LoVo (cell line): ENCODE results near the gene DBNDD2.

Experiments used
- DNase-seq: peaks from one replicate; pipeline ENCODE4 v3.0.0-alpha.2; 2016; ENCODE audit warnings: low spot score

DBNDD2 gene, protein sequence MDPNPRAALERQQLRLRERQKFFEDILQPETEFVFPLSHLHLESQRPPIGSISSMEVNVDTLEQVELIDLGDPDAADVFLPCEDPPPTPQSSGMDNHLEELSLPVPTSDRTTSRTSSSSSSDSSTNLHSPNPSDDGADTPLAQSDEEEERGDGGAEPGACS

GRCh38 chr20:45407783-45408645, at the start of gene DBNDD2:
TSS of gene DBNDD2 (plus strand) at chr20:45408289. CDS start at chr20:45408468, 179 bp downstream.
- DNase-seq, result no peak

GRCh38 chr20:45359069-45359405, 49.1 kb upstream of the DBNDD2 start:
- no peak for DNase-seq

DNA sequence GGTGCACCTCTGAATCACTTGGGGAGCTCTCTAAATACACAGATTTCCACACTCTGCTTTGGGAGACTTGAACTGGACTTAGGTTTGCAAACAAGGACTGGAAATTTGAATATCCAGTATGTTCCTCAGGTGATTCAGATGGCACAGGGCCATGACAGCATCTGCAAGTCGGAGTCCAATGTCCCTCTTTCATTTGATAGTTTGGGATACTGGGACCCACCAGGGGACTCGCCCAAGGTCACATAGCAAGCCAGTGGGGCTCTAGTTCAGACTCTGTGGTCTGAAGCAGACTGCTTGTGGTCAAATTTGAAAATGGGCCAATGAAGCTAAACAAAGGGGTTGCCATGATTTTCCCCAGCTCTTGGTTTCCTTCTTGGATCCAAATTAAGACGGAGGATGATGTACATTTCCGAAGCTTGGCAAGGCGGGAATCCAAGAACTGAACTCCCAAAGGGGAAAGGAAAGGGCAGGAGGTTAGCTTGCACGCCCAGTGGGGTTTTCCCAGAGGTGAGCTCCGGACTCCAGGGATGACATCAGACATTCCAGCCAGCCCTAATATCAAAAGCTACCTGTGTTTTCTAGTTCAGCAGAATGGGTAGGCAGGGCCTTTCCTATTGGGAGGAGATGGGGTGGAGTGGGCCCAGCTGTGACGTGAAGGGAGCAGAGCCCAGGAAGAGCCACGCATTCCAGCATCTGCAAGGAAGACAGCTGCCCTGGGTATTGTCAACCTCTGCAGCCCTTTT, 48.5 kb upstream of the DBNDD2 start:
- DNase-seq, result no peak

GRCh38 chr20:45361793-45362192, 46.3 kb upstream of the DBNDD2 start:
- DNase-seq, result no peak

GRCh38 chr20:45362804-45363610, 45.1 kb upstream of the DBNDD2 start, which contains the start of gene SYS1:
TSS of gene SYS1 (plus strand) at chr20:45363156. CDS start at chr20:45363532, 376 bp downstream.
- DNase-seq, result peak; percentile 98

DNA sequence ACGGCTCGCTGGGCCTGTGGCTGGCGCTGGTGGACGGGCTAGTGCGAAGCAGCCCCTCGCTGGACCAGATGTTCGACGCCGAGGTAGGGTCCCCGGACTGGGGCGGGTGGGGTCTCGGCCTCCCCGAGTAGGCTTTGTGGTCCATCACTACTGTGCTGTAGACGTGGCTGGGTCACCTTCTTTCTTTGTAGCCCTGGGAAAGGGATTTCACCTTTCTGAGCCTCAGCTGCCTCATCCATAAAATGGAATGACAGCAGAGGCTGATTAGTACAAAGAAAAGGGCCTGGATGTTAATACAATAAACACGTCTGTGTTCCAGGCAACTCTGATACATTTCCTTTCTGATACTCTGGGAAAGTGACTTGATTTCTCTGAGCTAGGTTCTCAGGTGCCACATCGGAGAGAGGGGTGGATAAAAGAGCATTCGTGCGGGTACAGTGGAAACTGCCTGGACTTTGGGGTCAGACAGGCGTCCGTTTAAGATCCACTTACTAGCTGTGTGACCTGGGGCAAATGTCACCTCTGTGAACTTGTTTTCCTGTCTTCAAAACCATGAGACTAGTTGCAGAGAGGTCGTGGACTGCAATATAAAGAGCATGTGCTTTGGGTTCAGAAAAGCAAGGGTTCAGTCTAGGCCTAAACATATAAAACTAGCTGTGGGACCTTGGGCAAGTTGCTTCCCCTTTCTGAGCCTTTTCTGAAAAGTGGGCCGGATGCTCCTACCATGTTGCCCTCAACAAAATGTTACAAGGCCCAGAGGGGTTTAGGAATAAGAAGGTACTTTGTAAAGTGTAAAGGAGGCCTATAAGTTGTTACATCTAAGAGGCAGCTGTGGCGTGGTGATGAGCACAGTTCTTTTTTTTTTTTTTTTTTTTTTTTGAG, 44.2 kb upstream of the DBNDD2 start:
- DNase-seq, result no peak

- DNase-seq, result no peak
Observed at GRCh38 chr20:45365444-45365970, 42.6 kb upstream of the DBNDD2 start.

DNA sequence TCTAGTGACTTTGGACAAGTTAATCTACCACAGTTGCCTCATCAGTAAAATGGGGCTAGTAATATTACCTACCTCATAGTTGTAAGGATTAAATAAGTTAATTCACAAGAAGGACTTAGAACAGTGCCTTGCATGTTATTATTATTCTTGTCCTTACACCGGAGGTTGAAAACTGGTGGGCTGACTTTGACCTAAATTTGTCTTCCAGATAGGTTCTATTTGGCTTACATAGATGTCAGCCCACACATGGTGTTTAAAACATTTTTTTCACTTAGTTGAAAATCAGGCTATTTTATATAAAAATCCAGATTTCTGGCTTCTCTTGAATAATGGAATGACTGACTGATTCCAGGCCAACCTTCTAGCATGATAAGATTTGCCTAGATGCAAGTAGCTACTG, 41.9 kb upstream of the DBNDD2 start:
- DNase-seq, result no peak

GRCh38 chr20:45366631-45367030, 41.5 kb upstream of the DBNDD2 start:
- DNase-seq, result no peak

DNA sequence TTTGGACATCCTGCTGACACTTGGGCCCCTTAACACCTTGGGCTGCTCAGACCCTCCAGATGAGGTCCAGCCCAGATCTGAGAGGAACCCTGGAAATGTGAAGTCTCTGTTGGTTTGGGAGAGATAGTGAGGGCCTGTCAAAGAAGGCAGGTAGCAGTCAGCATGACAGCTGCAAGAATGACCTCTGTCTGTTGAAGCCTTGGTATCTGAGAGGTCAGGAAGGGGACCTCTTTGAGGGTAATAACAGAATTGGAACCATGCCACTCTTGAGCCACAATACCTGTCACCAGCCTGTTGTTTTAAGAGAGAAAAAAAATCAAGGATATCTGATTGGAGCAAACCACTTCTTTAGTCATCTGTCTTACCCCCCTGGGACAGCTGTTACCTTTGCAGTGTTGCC, 41.0 kb upstream of the DBNDD2 start:
- no peak for DNase-seq

DNA sequence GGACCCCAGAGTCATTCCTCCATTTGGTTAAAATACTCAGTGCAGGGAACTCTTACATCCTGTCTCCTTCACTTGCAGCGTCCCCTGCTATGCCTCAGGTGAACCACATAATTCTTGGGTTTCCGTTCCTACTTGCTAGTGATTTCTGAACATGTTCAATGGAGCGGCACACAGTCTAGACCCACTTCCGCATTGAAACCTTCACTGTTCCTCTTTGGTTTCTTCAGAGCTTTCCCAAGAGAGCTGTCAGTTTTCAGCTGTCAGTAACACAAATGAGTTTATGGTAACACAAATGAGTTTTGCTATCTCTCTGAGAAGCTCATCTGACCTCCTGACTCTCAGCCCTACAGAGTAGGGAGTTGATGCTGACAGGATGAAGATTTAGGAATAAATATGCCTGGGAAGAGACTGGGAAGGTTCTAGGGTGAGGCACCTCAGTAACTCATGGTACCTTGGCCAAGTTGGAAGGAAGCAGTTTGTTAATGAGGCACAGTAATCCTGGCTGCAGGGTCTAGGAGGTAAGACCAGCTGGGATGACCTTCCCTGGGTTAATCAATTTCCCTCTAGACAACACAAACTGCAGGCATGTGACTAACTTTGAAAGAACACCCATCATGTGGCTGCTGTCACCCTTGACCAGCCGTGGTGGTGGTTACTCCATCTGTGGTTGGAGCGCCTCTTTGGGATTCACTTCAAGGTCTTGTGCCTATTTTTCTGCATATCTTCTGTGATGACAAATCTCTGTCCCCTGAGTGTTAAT, 39.7 kb upstream of the DBNDD2 start:
- DNase-seq, result no peak

DNA sequence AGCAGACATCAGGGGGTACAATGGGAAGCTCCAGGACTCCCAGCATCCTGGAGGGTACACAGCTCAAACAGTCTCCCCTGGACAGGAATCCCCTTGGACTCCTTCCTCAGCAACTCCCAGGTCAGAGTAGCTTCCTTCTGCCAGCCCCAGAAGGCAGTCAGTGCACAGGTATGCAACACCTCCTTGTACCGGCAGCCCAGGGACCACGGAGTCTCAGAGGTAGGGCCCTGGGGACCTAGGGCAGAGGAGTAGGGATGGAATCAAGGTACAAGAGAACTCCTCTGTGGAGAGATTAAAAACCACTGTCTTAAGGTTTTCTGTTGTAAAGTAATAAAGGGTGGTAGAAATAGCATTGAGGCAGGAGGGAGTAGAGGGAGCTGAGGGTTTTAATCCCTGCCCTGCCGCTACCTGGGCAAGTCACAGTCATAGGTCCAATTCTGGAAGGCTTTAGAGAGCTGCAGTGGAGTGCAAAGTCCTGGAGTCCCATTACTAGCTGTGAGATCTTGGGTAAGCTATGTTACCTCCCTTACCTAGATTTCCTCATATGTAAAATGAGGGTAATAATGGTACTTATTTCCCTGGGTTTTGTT, 37.4 kb upstream of the DBNDD2 start:
- DNase-seq, result no peak

GRCh38 chr20:45372241-45372640, 35.8 kb upstream of the DBNDD2 start:
- DNase-seq, result no peak

- no peak for DNase-seq
Observed at GRCh38 chr20:45372646-45373352, 35.3 kb upstream of the DBNDD2 start.

DNA sequence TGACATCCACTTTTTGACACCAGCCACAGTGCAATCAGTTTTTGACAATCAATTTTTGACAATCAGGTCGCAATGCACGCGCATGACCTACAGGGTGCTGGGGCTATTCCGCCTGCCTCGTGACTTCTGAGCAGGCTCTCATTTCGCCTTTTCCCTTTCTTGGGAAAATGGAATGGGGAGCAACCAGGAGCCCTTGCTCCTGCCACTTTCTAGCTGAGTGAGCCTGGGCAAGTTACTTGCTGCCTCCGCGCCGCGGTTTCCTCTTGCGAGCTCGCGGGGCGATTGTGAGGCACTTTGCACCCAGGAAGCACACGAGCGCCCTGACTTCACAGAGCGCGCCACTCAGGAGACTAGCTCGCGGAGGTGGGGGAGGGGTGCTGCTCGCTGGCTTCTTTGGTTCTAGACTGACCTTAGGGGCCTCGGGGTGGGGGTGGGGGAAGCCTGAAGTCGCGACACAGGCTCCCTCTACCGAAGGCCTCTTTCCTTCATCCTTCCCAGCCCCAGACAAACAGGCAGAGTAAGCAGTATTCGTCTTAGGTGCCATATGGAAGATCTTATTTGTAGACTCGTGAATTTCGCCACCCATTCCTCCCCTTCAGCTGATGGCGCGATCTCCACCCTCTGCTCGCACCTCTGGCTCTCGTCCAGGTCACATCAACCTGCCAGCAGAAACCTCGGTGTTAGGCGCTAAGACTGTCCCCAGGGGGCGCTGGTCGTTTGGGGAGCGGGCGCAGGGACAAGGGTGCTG, 34.6 kb upstream of the DBNDD2 start:
- DNase-seq, result peak; percentile 87

GRCh38 chr20:45374101-45374467, 34.0 kb upstream of the DBNDD2 start:
- DNase-seq, result no peak

GRCh38 chr20:45374966-45375365, 33.1 kb upstream of the DBNDD2 start:
- no peak for DNase-seq

DNA sequence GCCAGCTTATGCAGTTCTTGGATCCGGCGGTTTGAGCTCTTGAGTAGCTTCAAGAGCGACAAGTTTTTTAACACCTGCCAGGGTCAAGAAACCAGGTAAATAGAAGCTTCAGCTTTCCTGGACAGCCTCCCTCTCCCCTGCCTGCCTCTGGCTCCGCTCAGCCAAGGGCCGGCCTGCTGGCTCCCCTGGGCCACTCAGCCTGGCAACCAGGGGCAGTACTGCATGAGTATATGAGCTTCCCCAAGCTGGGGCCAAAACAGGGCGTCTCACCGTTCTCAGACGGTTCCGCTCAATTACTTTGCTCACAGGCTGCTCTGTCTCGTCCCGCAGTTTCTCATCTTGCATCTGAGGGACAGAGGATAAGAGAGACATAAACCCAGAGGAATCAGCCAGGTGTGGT, 30.8 kb upstream of the DBNDD2 start:
- no peak for DNase-seq
